B cell (primary cell): ENCODE results near the gene RHOG. TPM values are rescaled to one million over a fixed set of nuclear protein-coding genes. Genes with fewer than 3 reads are reported as not detected.

Experiments used
- ATAC-seq: fragments of 200-7000 bp; cut with Tn5 transposase; one replicate; pipeline ENCODE4 v1.10.0; 2021; ENCODE audit warnings: low read depth, mild to moderate bottlenecking, moderate number of reproducible peaks, moderate library complexity
- CTCF ChIA-PET: fragments of 350-600 bp; sonication (Branson Sonifier 250); formaldehyde crosslinking; loops from one replicate; lab custom pipeline; 2021; ENCODE audit warnings: antibody characterized with exemption, inconsistent platforms; lab: Charles Lee
- POLR2A ChIA-PET: fragments of 350-600 bp; sonication (Branson Sonifier 250); formaldehyde crosslinking; loops from one replicate; lab custom pipeline; 2021; ENCODE audit warnings: antibody characterized with exemption; lab: Charles Lee
- DNase-seq: peaks from one replicate; pipeline ENCODE4 v3.0.0; 2013
- H2AFZ ChIP-seq: 2 replicates; pipeline ENCODE4 v1.6.1; 2012; ENCODE audit warnings: mild to moderate bottlenecking, low read depth, low read length; ENCODE audit not compliant: insufficient read depth, poor library complexity, severe bottlenecking
- H3K27ac ChIP-seq, 2 donors: 1 replicate in 1 of 2; 2 replicates in 1 of 2; pipeline ENCODE4 v1.5.1; 2012 to 2013; ENCODE audit warnings: low read length in 2 of 2, mild to moderate bottlenecking in 2 of 2, moderate library complexity in 1 of 2
- H3K27me3 ChIP-seq, 4 experiments: fragments of 200-600 bp in 1 of 4; sonication (generic) in 1 of 4; replicated peaks in 1 of 4; 1 replicate in 2 of 4; 2 replicates in 2 of 4; pipeline versions ENCODE4 v1.6.1 to v1.7.0; 2013 to 2016; ENCODE audit warnings: low read length in 3 of 4, mild to moderate bottlenecking in 2 of 4, mixed read lengths in 1 of 4, moderate library complexity in 1 of 4; ENCODE audit not compliant: insufficient read depth in 4 of 4, control insufficient read depth in 3 of 4; ENCODE audit errors: control extremely low read depth in 1 of 4
- H3K36me3 ChIP-seq, 2 experiments: replicated peaks in 1 of 2; 1 replicate in 1 of 2; 2 replicates in 1 of 2; pipeline versions ENCODE4 v1.6.1 to v1.7.1; 2013; ENCODE audit warnings: low read length in 1 of 2; ENCODE audit not compliant: insufficient read depth in 2 of 2, control insufficient read depth in 1 of 2; ENCODE audit errors: control extremely low read depth in 1 of 2, extremely low read depth in 1 of 2
- H3K4me1 ChIP-seq, 2 donors: fragments of 200-600 bp in 1 of 2; sonication (generic) in 1 of 2; 1 replicate in 1 of 2; 2 replicates in 1 of 2; pipeline versions ENCODE4 v1.5.1 to v1.6.1; 2013 to 2017; ENCODE audit warnings: low read length in 2 of 2; ENCODE audit not compliant: control insufficient read depth in 2 of 2, insufficient read depth in 2 of 2
- H3K4me2 ChIP-seq: replicated peaks from 2 replicates; pipeline ENCODE3; 2012; ENCODE audit warnings: mild to moderate bottlenecking, low read depth, low read length; ENCODE audit not compliant: poor library complexity, severe bottlenecking
- H3K4me3 ChIP-seq, 5 experiments: fragments of 200-600 bp in 1 of 5; sonication (generic) in 1 of 5; 1 replicate in 3 of 5; 2 replicates in 2 of 5; pipeline versions ENCODE4 v1.5.1 to v1.7.0; 2011 to 2016; ENCODE audit warnings: low read length in 4 of 5, mild to moderate bottlenecking in 4 of 5, low read depth in 2 of 5, control low read depth in 1 of 5, moderate library complexity in 1 of 5; ENCODE audit not compliant: insufficient read depth in 1 of 5; ENCODE audit errors: control extremely low read depth in 1 of 5, extremely low read depth in 1 of 5
- H3K79me2 ChIP-seq: fragments of 200-600 bp; sonication (generic); one replicate; pipeline ENCODE4 v1.6.0; 2016; ENCODE audit warnings: low read length; ENCODE audit not compliant: control insufficient read depth, insufficient read depth
- H3K9ac ChIP-seq: fragments of 200-600 bp; sonication (generic); 2 replicates; pipeline ENCODE4 v1.6.1; 2017; ENCODE audit warnings: mild to moderate bottlenecking, low read length, moderate library complexity
- H3K9me3 ChIP-seq, 3 donors: one replicate each; pipeline versions ENCODE4 v1.6.1 to v1.7.1; 2013; ENCODE audit warnings: low read length in 2 of 3; ENCODE audit not compliant: control insufficient read depth in 2 of 3, insufficient read depth in 1 of 3; ENCODE audit errors: control extremely low read depth in 1 of 3
- H4K20me1 ChIP-seq: 2 replicates; pipeline ENCODE4 v1.6.0; 2012; ENCODE audit warnings: mild to moderate bottlenecking, low read length; ENCODE audit not compliant: insufficient read depth, control insufficient read depth, poor library complexity, severe bottlenecking
- H3K27ac Mint-ChIP-seq: one replicate; pipeline ENCODE4 v1.8.0; 2021; ENCODE audit warnings: mixed read lengths
- H3K27me3 Mint-ChIP-seq: one replicate; pipeline ENCODE4 v1.8.0; 2021; ENCODE audit warnings: mixed read lengths
- H3K4me1 Mint-ChIP-seq: one replicate; pipeline ENCODE4 v1.8.0; 2021; ENCODE audit warnings: mixed read lengths
- H3K4me3 Mint-ChIP-seq: one replicate; pipeline ENCODE4 v1.8.0; 2021; ENCODE audit warnings: mixed read lengths
- H3K9me3 Mint-ChIP-seq: one replicate; pipeline ENCODE4 v1.8.0; 2022; ENCODE audit warnings: mixed read lengths; ENCODE audit not compliant: insufficient read depth
- EZH2 ChIP-seq: IDR thresholded peaks from 2 replicates; pipeline ENCODE4 v1.6.1; 2012; ENCODE audit warnings: borderline replicate concordance, low read depth, mild to moderate bottlenecking, moderate library complexity, low read length; ENCODE audit not compliant: insufficient read depth, poor library complexity, severe bottlenecking
- WGBS: methylation state at CpG from one replicate; pipeline ENCODE4 v1.1.5; 2013; ENCODE audit warnings: missing lambda C conversion rate; ENCODE audit not compliant: insufficient coverage; 5-methylcytosine and 5-hydroxymethylcytosine counted together
- intact Hi-C: fragments of 100-400 bp; cut with micrococcal nuclease; formaldehyde crosslinking; loops from one replicate; pipeline ENCODE4 v1.10.0; 2022
- polyA plus RNA-seq: library from polyadenylated mRNA; depleted of rRNA; stranded (reverse); fragments of >200 nt; gene quantifications from 2 replicates; pipeline ENCODE4 v1.2.3, GENCODE V29; 2012
- total RNA-seq, 2 donors: library from RNA; stranded (reverse); fragments of 120-200 nt in 1 of 2; gene quantifications; 1 replicate in 1 of 2; 2 replicates in 1 of 2; pipeline versions ENCODE4 v1.2.3 to v1.2.4, GENCODE V29; 2013 to 2022
- TF ChIP-seq, protein P1 (sequence below): fragments of 200-600 bp; IDR thresholded peaks from one replicate; pipeline ENCODE4 v1.8.0; 2022; ENCODE audit warnings: antibody characterized with exemption, mild to moderate bottlenecking

The RHOG gene
- total and polyA plus RNA-seq, 2 donors (not counting 1 experiment from before 2014, with no cell fraction given): 102 to 141 TPM

DNA sequence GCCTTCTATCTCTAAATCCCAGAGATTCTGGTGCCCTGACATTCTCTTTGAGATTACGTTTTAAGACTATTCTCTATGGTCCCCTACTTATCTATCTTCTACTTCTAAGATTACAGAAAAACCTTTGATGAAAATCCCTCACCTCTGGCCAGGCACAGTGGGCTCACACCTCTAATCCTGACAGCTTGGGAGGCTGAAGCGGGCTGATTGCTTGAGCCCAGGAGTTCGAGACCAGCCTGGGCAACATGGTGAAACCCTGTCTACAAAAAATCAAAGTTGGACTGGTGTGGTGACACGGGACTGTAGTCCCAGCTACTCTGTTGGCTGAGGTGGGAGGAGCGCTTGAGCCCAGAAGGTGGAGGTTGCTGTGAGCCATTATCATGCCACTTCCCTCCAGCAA, 57.8 kb downstream of the RHOG start:
- intact Hi-C loops: loop anchor here (10.0 kb wide), 1 partner anchor 292 kb away; no protein-coding TSS in a partner anchor
- H3K27ac ChIP-seq: no peak overlapping the region
- DNase-seq: no peak
- WGBS: 93% methylated on average over 3 of the region's 5 CpGs
- peaks cover 18 to 21% of the 10 kb centered on the region in 2 donors for H3K4me1 ChIP-seq
- POLR2A ChIA-PET: interaction anchor here (1.4 to 1.5 kb wide), 2 partner anchors 56 to 59 kb away, joined by 6 to 8 read pairs; no protein-coding TSS in a partner anchor
- no peak overlapping the region for H3K4me2 ChIP-seq
- peaks cover 0 to 32% of the 10 kb centered on the region in 2 experiments for H3K36me3 ChIP-seq
- TF ChIP-seq, protein P1, sequence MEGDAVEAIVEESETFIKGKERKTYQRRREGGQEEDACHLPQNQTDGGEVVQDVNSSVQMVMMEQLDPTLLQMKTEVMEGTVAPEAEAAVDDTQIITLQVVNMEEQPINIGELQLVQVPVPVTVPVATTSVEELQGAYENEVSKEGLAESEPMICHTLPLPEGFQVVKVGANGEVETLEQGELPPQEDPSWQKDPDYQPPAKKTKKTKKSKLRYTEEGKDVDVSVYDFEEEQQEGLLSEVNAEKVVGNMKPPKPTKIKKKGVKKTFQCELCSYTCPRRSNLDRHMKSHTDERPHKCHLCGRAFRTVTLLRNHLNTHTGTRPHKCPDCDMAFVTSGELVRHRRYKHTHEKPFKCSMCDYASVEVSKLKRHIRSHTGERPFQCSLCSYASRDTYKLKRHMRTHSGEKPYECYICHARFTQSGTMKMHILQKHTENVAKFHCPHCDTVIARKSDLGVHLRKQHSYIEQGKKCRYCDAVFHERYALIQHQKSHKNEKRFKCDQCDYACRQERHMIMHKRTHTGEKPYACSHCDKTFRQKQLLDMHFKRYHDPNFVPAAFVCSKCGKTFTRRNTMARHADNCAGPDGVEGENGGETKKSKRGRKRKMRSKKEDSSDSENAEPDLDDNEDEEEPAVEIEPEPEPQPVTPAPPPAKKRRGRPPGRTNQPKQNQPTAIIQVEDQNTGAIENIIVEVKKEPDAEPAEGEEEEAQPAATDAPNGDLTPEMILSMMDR: no peak
- TF ChIP-seq EZH2: no peak
- no peak overlapping the region for H2AFZ ChIP-seq
- H3K27ac Mint-ChIP-seq: no peak overlapping the region
- H3K27me3 Mint-ChIP-seq: no peaks in the 10 kb centered on the region
- H3K9ac ChIP-seq: no peak overlapping the region
- H3K4me3 ChIP-seq: no peak overlapping the region
- H3K4me1 Mint-ChIP-seq: peaks cover 47% of the 10 kb centered on the region
- H3K9me3 ChIP-seq: no peaks in the 10 kb centered on the region
- no peak for ATAC-seq
- no peaks in the 10 kb centered on the region for H3K9me3 Mint-ChIP-seq
- H3K27me3 ChIP-seq: no peaks in the 10 kb centered on the region
- CTCF ChIA-PET: interaction anchor here (1.2 to 2.1 kb wide), 4 partner anchors 26 to 289 kb away, joined by 7 to 8 read pairs (median 8); no protein-coding TSS in a partner anchor
- no peak overlapping the region for H3K4me3 Mint-ChIP-seq
- H4K20me1 ChIP-seq: peaks cover 35% of the 10 kb centered on the region
- H3K79me2 ChIP-seq: peaks cover 95% of the 10 kb centered on the region

DNA sequence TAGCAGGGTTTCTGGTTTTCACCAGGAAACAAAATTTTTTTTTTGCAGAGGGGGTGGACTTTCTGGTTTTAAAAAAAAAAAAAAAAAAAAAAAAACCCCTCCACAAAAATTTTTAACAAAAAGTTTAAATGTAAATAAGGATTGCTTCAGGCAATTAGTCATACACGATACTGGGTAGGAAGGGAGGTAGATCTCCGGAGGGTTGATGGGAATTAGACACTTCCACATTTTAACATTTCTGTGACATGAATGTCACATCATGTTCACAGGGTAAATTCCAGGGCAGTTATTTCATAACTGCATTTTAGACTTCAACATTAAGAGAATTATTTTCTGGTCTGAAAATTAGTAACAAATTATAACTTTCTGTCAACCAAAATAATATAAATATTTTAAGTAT, 59.3 kb downstream of the RHOG start:
- H3K9ac ChIP-seq: no peak overlapping the region
- intact Hi-C loops: loop anchor here (10.0 kb wide), 1 partner anchor 293 kb away; no protein-coding TSS in a partner anchor
- TF ChIP-seq EZH2: no peak
- TF ChIP-seq, protein P1: no peak
- ATAC-seq (no peak), DNase-seq (no peak)
- H3K36me3 ChIP-seq: peaks cover 0 to 46% of the 10 kb centered on the region in 2 experiments
- H3K27ac Mint-ChIP-seq: peak overlapping the region; percentile 32
- WGBS: no CpG with 5 or more reads among the region's 2 CpGs
- H4K20me1 ChIP-seq: peaks cover 34% of the 10 kb centered on the region
- H3K4me1 ChIP-seq: peaks cover 16 to 18% of the 10 kb centered on the region in 2 donors
- no peaks in the 10 kb centered on the region for H3K9me3 Mint-ChIP-seq
- H3K79me2 ChIP-seq: peaks cover 83% of the 10 kb centered on the region
- no peak overlapping the region for H2AFZ ChIP-seq
- ChIA-PET CTCF (interaction anchor here (0.7 to 3.0 kb wide), 10 partner anchors 22 to 291 kb away, joined by 3 to 13 read pairs (median 4); no protein-coding TSS in a partner anchor), POLR2A (no interaction called here)
- no peaks in the 10 kb centered on the region for H3K27me3 ChIP-seq
- no peak overlapping the region for H3K4me3 ChIP-seq
- no peaks in the 10 kb centered on the region for H3K9me3 ChIP-seq
- H3K4me2 ChIP-seq: no peak overlapping the region
- H3K4me3 Mint-ChIP-seq: no peak overlapping the region
- peak overlapping the region in 1 of 2 donors; percentile 50 for H3K27ac ChIP-seq
- no peaks in the 10 kb centered on the region for H3K27me3 Mint-ChIP-seq
- H3K4me1 Mint-ChIP-seq: peaks cover 36% of the 10 kb centered on the region
